Panc1 (cell line): Measurements from ENCODE around the gene LELP1. TPM values are rescaled to one million over a fixed set of nuclear protein-coding genes. Genes with fewer than 3 reads are reported as not detected.

Source experiments
- ATAC-seq: fragments of 200-7000 bp; cut with Tn5 transposase; 2 replicates; pipeline ENCODE4 v1.9.1; 2020; ENCODE audit warnings: mild to moderate bottlenecking, moderate library complexity
- BruUV-seq: library from RNA; stranded (reverse); fragments of 400-500 nt; replicated peaks from 2 replicates; lab custom pipeline; 2021; lab: Mats Ljungman, UMichigan
- CTCF ChIA-PET: fragments of 300-600 bp; sonication (Branson Sonifier 250); formaldehyde crosslinking; loops from one replicate; lab custom pipeline; 2022; ENCODE audit warnings: antibody characterized with exemption; lab: Charles Lee
- POLR2A ChIA-PET: fragments of 300-600 bp; sonication (Branson Sonifier 250); formaldehyde crosslinking; loops from one replicate; lab custom pipeline; 2022; ENCODE audit warnings: antibody characterized with exemption; lab: Charles Lee
- DNase-seq: peaks from one replicate; pipeline ENCODE4 v3.0.0-alpha.2; 2010; ENCODE audit warnings: low read depth, low spot score
- H3K27ac ChIP-seq: 2 replicates; pipeline ENCODE4 v1.5.1; 2011; ENCODE audit warnings: mild to moderate bottlenecking, low read length, inconsistent platforms
- H3K27me3 ChIP-seq: fragments of 200-500 bp; sonication (Bioruptor generic); 2 replicates; pipeline ENCODE4 v1.6.0; 2014; ENCODE audit warnings: low read length, inconsistent platforms; ENCODE audit not compliant: control insufficient read depth, insufficient read depth
- H3K36me3 ChIP-seq: fragments of 200-500 bp; sonication (Bioruptor generic); 2 replicates; pipeline ENCODE4 v1.5.1; 2014; ENCODE audit warnings: inconsistent platforms, mild to moderate bottlenecking, low read length, moderate library complexity; ENCODE audit not compliant: control insufficient read depth, insufficient read depth
- H3K4me1 ChIP-seq: 2 replicates; pipeline ENCODE4 v1.5.1; 2011; ENCODE audit warnings: inconsistent platforms, mild to moderate bottlenecking, low read length, moderate library complexity; ENCODE audit not compliant: control insufficient read depth, insufficient read depth
- H3K4me3 ChIP-seq, 2 experiments: 2 replicates each; pipeline ENCODE4 v1.5.1; 2011 to 2012; ENCODE audit warnings: low read depth in 2 of 2, low read length in 2 of 2, mild to moderate bottlenecking in 2 of 2, inconsistent platforms in 1 of 2, moderate library complexity in 1 of 2
- H3K9me3 ChIP-seq: fragments of 200-500 bp; sonication (Bioruptor generic); 2 replicates; pipeline ENCODE4 v1.5.1; 2014; ENCODE audit warnings: low read depth, mild to moderate bottlenecking, inconsistent platforms, low read length, moderate library complexity; ENCODE audit not compliant: control insufficient read depth, insufficient read depth
- POLR2AphosphoS5 ChIP-seq: IDR thresholded peaks from 2 replicates; pipeline ENCODE4 v1.6.1; 2012; ENCODE audit warnings: mild to moderate bottlenecking, low read depth, low read length, moderate library complexity
- REST ChIP-seq, 2 experiments: IDR thresholded peaks; 2 replicates each; pipeline ENCODE4 v1.6.1; 2011 to 2012; ENCODE audit warnings: low read depth in 2 of 2, control low read depth in 1 of 2, low read length in 1 of 2, mild to moderate bottlenecking in 1 of 2, moderate library complexity in 1 of 2; ENCODE audit not compliant: insufficient read depth in 1 of 2
- SIN3A ChIP-seq: IDR thresholded peaks from 2 replicates; pipeline ENCODE4 v1.6.1; 2012; ENCODE audit warnings: low read depth, mild to moderate bottlenecking, low read length, moderate library complexity, borderline replicate concordance; ENCODE audit not compliant: insufficient read depth
- TCF7L2 ChIP-seq: IDR thresholded peaks from 2 replicates; pipeline ENCODE4 v1.6.1; 2011; ENCODE audit warnings: mild to moderate bottlenecking, low read depth, low read length, inconsistent platforms
- in situ Hi-C: cut with HindIII; loops from 2 replicates; pipeline ENCODE4 v1.10.0; 2016; ENCODE audit warnings: low sequenced_read_pairs, low pct_unique_long_range_greater_than_20kb
- intact Hi-C: fragments of 100-400 bp; cut with micrococcal nuclease; formaldehyde crosslinking; loops from one replicate; pipeline ENCODE4 v1.10.0; 2022; ENCODE audit not compliant: unreplicated experiment
- total RNA-seq: library from RNA; stranded (reverse); gene quantifications from one replicate; pipeline ENCODE4 v1.2.1, GENCODE V29; 2021; ENCODE audit not compliant: unreplicated experiment
- TF ChIP-seq, protein P1 (sequence below): fragments of 450-650 bp; IDR thresholded peaks from 2 replicates; pipeline ENCODE4 v1.5.1; 2017; ENCODE audit warnings: mild to moderate bottlenecking

The LELP1 gene
- total RNA-seq, 1 experiment from 2014 or later = not detected

GRCh38 chr1:153213519-153213918 lies 10.3 kb downstream of the LELP1 start:
- no peak overlapping the region for H3K4me3 ChIP-seq
- H3K27ac ChIP-seq = no peak overlapping the region
- no peaks in the 10 kb centered on the region for H3K4me1 ChIP-seq
- no peaks in the 10 kb centered on the region; the same call in 1 of the 2 replicates for H3K27me3 ChIP-seq
- POLR2A ChIA-PET = no interaction called here
- DNase-seq (no peak), ATAC-seq (no peak)
- no peaks in the 10 kb centered on the region for H3K9me3 ChIP-seq
- intact Hi-C loops (no loop called here), in situ Hi-C loops (no loop called here)
- no peaks in the 10 kb centered on the region for H3K36me3 ChIP-seq
- CTCF ChIA-PET = no interaction called here
- no peak for TF ChIP-seq POLR2AphosphoS5
- no peak for TF ChIP-seq TCF7L2
- TF ChIP-seq, protein P1, sequence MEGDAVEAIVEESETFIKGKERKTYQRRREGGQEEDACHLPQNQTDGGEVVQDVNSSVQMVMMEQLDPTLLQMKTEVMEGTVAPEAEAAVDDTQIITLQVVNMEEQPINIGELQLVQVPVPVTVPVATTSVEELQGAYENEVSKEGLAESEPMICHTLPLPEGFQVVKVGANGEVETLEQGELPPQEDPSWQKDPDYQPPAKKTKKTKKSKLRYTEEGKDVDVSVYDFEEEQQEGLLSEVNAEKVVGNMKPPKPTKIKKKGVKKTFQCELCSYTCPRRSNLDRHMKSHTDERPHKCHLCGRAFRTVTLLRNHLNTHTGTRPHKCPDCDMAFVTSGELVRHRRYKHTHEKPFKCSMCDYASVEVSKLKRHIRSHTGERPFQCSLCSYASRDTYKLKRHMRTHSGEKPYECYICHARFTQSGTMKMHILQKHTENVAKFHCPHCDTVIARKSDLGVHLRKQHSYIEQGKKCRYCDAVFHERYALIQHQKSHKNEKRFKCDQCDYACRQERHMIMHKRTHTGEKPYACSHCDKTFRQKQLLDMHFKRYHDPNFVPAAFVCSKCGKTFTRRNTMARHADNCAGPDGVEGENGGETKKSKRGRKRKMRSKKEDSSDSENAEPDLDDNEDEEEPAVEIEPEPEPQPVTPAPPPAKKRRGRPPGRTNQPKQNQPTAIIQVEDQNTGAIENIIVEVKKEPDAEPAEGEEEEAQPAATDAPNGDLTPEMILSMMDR = no peak
- BruUV-seq = no TSS peak

- BruUV-seq = no TSS peak
- no peak within 1 kb of the TSS for H3K4me3 ChIP-seq
- intact Hi-C loops = no loop called here
- no peak for ATAC-seq
- H3K36me3 ChIP-seq = no peaks in the 10 kb centered on the region
- no peaks in the 10 kb centered on the region for H3K4me1 ChIP-seq
- no peak for DNase-seq
- CTCF ChIA-PET = no interaction called here
- no peak within 1 kb of the TSS for H3K27ac ChIP-seq
- H3K9me3 ChIP-seq = no peaks in the 10 kb centered on the region
- TF ChIP-seq, protein P1 = no peak
- no peak for TF ChIP-seq SIN3A
- TF ChIP-seq REST (IDR thresholded peaks at IDR 0.05; ENCODE audit: insufficient read depth in 1 of 2, low read depth in 2 of 2, low read length in 1 of 2) = no peak
- TF ChIP-seq TCF7L2 = no peak
- H3K27me3 ChIP-seq = no peaks in the 10 kb centered on the region; the same call in 1 of the 2 replicates
- in situ Hi-C loops = no loop called here
- POLR2A ChIA-PET = no interaction called here
Observed at GRCh38 chr1:153217212-153217611, 14.0 kb downstream of the LELP1 start, which contains the start of gene PRR9. TSS of gene PRR9 (plus strand) at chr1:153217584. CDS start at chr1:153218145, 561 bp downstream.
